GM19372 (cell line): Measurements from ENCODE around the gene PPTC7.
"Not testable (repeated sequence)": the region's sequence is repeated elsewhere in the genome, so short reads cannot be mapped to it uniquely, and the experiment has no call there.

Experiments
- ATAC-seq: cut with Tn5 transposase; IDR thresholded peaks from one replicate; pipeline ENCODE4 v1.9.1; 2021; ENCODE audit warnings: mild to moderate bottlenecking, low read depth, moderate library complexity; ENCODE audit not compliant: unreplicated experiment

PPTC7 gene

DNA sequence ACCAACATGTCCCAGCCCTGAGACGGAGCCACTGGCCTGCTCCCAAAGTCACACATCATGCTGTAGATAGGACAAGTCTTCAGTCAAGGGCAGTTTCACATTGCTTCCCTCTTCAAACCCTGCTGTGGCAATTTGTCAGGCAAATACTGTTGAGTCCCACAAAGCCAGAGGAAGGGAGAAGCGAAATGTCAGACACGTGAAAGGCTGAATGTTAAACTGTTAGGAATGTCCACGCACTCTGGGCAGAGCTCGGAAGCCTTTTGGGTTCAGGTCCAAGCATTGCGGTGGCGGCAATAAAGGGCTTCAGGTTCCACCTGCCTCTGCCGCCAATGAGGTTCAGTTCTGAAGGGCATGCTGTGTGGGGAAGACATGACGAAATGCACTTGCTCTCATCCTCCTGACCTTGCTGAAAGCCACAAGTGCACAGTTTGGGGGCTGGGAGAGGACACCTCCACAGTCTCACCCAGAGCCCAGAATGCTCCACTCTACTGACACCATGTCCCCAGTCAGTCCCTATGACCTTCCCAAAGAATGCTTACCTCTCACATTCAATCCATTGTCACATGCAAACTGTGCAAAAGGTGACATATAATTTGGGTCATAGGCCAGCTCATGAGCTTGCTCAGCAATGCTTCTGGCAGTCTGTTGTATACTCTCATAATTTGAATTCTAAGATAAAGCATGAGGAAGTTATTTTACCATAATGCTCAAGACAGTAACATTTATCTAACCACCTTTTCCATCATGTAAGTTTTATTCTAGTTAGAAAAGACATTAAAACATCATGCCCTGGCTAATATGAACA lies 45.3 kb downstream of the PPTC7 start:
- no peak for ATAC-seq

DNA sequence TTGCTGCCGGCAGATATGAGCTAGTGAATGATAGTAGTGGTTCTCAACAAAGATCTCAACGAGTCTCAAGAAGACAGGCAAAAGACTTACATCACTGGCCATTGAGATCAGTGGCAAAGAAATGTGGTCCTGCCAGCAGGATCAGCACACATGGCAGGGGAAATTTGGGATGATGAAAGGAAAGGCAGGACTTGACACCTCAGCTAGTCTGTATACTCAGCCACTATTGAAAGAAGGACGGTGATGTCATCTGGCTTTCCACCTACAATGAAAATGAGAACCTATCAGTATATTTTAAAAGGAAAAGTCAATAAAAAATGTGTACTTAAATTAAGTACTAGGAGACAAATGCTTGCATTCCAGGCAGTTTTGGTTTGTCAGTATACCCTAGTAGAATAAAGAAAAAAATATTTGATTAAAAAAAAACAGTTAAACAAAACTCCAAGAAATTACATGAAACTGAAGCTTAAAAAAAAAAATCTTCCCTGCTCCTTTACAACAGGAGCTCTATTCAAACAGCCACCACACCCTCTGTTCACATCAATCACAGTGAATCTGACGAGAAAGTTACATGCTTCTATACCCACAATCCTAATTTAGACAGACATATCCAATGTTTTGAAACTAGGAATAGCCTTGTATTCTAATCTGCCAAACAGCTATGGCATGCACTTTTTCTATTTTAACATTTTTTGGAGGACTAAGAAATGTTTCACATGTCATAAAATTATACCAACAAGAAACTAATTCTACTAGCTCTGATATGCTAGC lies 46.1 kb downstream of the PPTC7 start:
- ATAC-seq: no peak

GRCh38 chr12:110534811-110535210 lies 48.3 kb downstream of the PPTC7 start:
- ATAC-seq: no peak

DNA sequence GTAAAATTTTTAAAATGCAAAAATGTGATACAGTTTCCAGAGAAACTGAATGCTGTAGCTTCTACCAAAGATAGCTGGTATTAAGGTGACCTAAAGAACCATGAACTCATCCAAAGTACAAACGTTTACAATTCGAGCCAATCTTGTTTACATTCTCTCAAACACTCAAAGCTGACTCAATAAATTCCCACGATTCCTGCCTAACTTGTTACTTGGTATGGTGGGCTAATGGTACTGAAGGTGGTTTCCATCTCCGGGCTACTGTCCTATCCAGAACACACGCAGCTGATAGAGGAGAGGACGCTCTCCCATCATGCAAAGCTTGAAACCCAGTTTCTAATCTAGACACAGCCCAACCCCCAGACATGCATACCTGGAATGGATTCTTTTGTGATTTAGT lies 49.5 kb downstream of the PPTC7 start:
- no peak for ATAC-seq

DNA sequence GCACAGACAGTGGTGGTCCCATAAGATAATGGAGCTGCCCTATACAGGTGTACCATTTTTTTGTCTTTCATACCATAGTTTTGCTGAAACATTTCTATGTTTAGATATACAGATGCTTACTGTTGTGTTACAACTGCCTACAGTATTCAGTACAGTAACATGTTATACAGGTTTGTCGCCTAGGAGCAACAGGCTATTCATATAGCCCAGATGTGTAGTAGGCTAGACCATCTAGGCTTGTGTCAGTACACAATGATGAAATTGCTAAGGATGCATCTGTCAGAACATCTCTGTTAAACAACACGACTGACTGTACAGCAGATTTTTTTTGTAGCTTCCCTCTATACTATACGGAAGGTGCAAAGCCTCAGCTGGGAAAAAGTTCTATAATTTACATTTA lies 50.5 kb downstream of the PPTC7 start:
- no peak for ATAC-seq

- peak; percentile 86 for ATAC-seq
Observed at GRCh38 chr12:110531741-110532333, 51.3 kb downstream of the PPTC7 start.

DNA sequence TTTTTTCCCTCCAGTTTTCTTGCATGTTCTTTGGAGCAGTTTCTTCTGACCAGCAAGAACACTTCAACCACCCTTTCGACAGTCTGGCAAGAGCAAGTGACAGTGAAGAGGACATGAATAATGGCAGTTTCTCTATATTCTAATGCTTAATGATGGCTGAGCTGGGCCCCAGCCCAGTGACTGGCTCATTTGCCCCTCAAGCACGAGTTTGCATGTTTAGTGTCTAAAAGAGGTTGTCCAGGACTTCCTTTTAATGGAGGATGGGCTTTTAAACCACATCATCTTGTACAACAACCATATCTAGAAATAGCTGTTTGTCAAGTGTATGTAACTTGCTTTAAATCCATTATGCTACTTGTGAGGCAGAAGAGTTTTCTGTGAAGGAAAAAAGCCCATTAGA lies 52.6 kb downstream of the PPTC7 start:
- no peak for ATAC-seq

GRCh38 chr12:110528277-110528839 lies 54.8 kb downstream of the PPTC7 start:
- no peak for ATAC-seq

GRCh38 chr12:110520876-110521712 lies 62.0 kb downstream of the PPTC7 start:
- ATAC-seq: not testable (repeated sequence)

- ATAC-seq: not testable (repeated sequence)
Observed at GRCh38 chr12:110518014-110518413, 65.1 kb downstream of the PPTC7 start.

DNA sequence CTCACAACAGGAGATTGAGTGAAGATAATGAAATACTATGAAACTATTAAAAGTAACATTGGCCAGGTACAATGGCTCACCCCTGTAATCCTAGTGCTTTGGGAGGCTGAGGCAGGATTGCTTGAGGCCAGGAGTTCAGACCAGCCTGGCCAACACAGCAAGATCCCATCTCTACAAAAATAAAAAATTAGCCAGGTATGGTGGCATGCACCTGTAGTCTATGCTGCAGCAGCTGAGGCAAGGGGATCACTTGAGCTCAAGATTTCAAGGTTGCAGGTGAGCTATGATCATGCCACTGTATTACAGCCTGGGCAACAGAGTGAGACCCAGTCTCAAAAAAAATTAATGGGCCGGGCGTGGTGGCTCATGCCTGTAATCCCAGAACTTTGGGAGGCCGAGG lies 66.1 kb downstream of the PPTC7 start:
- ATAC-seq: no peak

GRCh38 chr12:110514363-110514762 lies 68.8 kb downstream of the PPTC7 start:
- ATAC-seq: no peak

DNA sequence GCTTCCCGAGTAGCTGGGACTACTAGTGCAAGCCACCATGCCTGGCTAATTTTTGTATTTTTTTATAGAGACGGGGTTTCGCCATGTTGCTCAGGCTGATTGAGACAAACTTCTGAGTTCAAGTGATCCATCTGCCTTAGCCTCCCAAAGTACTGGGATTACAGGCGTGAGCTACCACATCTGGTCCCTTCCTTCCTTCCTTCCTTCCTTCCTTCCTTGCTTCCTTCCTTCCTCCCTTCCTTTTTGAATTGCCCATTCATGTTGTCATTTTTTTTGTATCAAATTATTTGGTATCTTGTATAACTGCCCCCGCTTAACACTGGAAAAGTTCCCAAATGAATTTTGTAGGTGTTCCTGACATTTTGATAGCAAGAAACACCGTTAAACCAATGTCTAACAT lies 69.3 kb downstream of the PPTC7 start:
- no peak for ATAC-seq

DNA sequence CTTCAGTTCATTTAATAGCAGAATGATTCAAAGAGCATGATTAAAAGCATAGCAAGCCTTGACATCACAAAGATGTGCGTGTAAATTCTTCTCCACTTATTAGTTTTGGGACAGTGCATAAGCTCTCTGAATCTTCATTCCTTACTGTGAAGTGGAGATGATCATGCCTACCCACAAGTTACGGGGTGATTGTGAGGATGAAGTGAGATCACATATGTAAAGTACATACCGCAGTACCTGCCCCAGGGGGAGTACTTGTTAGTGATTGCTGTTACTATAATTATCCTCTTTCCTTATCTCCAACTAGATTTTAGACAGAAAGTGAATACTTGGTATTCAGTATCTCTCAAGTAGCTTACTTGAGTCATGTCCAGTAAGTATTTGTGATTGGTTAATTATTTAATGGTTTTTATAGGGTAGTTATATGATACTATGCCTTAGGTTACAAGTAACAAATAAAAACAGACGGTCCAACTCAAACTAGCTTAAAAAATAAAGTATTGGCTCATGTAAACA lies 75.0 kb downstream of the PPTC7 start:
- no peak for ATAC-seq

DNA sequence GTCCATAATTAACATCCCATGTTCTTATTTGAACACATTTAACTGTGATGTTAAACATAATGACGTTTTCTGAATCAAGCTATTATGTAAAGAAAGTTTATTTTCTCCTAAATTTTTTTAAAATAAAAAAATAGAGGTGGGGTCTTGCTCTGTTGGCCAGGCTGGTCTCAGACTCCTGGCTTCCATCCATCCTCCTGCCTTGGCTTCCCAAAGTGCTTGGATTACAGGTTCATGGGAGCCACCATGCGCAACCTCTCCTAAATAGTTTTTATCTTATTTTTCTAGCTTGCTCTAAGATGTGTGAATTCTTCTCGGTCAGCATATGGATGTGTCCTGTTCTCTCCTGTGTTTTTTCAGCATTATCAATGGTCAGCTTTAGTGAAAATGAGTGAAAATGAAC lies 77.8 kb downstream of the PPTC7 start:
- no peak for ATAC-seq

DNA sequence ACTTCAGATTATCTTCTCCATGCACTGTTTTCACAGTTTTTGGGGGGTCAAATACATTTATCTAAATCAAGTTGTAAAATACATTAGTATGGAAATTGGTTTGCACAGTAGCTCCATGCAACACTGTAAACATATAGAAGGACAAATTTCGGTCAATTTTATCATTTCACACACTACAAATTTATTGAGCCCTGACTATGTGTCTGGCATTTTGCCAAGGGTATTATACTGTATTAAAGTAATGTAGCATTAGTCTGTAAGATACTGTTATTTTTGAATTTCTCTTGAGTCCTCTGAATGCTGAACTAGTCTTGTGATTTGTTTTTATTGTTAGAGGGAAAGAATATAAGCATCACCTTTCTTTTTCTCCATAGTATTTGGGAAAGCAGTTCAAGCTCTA lies 79.7 kb downstream of the PPTC7 start:
- no peak for ATAC-seq

DNA sequence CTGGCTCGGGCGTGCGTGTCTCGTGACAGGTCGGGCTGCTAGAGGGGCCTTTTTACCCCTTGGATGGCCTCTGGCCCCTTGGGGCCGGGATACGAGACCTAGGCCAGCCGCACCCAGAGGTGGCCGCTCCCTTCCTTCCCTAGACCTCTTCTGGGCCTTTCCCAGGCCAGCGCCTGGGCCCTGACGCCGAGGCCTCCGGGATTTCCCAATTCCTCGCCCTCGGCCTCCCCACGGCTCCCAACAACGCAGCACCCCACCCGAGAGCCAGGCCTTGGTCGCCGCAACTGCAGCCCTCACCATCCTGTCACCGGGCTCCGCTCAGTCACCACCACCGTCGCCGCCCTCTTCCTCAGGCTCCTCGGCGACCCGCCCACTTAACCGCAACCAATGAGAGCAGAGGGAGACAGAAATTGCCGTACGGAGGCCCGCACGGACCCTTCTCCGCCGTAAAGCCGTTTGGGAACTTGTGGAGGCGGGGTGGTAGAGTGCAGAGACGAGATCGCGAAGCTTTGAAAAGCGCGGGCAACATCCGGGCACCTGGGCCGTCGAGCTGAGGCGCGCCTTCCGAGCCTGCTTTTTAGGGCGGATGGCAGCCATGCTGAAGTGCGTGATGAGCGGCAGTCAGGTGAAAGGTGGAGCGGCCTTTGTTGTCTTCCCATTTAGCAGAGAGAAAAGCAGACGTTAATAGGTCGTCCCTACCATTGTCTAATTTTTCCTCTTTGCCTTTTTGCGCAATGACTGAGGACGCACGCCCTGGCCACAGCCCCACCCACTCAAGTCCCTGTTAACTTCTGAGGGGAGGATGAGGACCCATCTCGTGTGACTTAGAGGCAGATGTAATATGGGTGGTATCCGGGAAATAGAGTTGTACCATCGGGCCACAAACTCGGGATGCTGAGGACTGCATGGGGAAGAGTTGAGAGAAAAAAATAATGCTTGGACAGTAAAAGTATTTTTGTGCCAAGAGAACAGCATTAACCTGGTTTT lies 81.1 kb downstream of the PPTC7 start, which contains the start of the genes RAD9B and VPS29:
Gene RAD9B, plus strand, starts transcription at position 580 of the 987 bp plus-strand sequence. Its CDS starts 7 bp downstream, at position 587.
Gene VPS29, minus strand, starts transcription at position 360 of the 987 bp plus-strand sequence. Its CDS starts 60 bp downstream, at position 300.
- peak; percentile 94 for ATAC-seq

DNA sequence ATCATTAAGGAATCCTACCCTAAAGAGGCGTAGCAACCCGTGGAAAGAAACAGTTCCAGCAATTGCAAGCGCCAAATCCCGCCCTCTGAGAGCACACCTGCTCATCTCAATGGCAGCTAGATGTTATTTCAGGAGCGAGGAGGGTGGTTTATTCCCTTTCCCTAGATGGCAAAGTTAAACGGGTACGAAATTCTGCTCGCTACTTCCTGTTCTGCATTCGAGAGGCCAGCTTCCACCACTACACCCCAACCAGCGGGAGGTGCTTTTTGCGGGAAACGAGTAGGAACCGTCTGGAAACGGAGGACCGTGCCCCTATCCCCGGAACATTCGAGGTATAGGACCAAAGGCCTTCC lies 81.7 kb downstream of the PPTC7 start:
- ATAC-seq: peak; percentile 17
